ENCODE measurements around the gene TSFM. TPM values are rescaled to one million over a fixed set of nuclear protein-coding genes. Genes with fewer than 3 reads are reported as not detected.

TSFM gene
- total RNA-seq, 1 donor from 2014 or later = 62.5 TPM

Other genes starting within 250 kb of the TSFM start
- gene DCTN2, start 235.6 kb upstream of the TSFM start, total RNA-seq = 78.9 and 80.9 TPM in 2 replicates
- gene KIF5A, start 232.7 kb upstream of the TSFM start, total RNA-seq = 1.8 and 2.4 TPM in 2 replicates
- 21.5 and 23.0 TPM in 2 replicates for gene PIP4K2C, start 191.6 kb upstream of the TSFM start, total RNA-seq
- gene DTX3, start 178.0 kb upstream of the TSFM start, total RNA-seq = 15.9 and 18.3 TPM in 2 replicates
- 1.6 and 1.7 TPM in 2 replicates for gene ARHGEF25, start 171.4 kb upstream of the TSFM start, total RNA-seq
- 4.6 and 5.7 TPM in 2 replicates for gene B4GALNT1, start 149.6 kb upstream of the TSFM start, total RNA-seq
- 84.3 and 92.6 TPM in 2 replicates for gene OS9, start 88.7 kb upstream of the TSFM start, total RNA-seq
- 27.1 and 28.2 TPM in 2 replicates for gene AGAP2, start 44.0 kb upstream of the TSFM start, total RNA-seq
- 19.2 and 19.4 TPM in 2 replicates for gene TSPAN31, start 37.7 kb upstream of the TSFM start, total RNA-seq
- 240 and 248 TPM in 2 replicates for gene CDK4, start 30.5 kb upstream of the TSFM start, total RNA-seq
- gene MARCHF9, start 27.7 kb upstream of the TSFM start, total RNA-seq = 21.6 and 22.7 TPM in 2 replicates
- 12.3 and 12.7 TPM in 2 replicates for gene CYP27B1, start 15.7 kb upstream of the TSFM start, total RNA-seq
- gene METTL1, start 10.7 kb upstream of the TSFM start, total RNA-seq = 72.2 and 79.8 TPM in 2 replicates
- 5.2 and 6.1 TPM in 2 replicates for gene EEF1AKMT3, start 10.2 kb upstream of the TSFM start, total RNA-seq
- 1.2 and 1.9 TPM in 2 replicates for gene AVIL, start 35.9 kb downstream of the TSFM start, total RNA-seq
- gene CTDSP2, start 63.9 kb downstream of the TSFM start, total RNA-seq = 81.4 and 82.7 TPM in 2 replicates
- gene ATP23, start 158.8 kb downstream of the TSFM start, total RNA-seq = 8.3 and 10.7 TPM in 2 replicates